GM12891 (cell line): ENCODE results near the gene MSI2.

Experiments
- PAX5 ChIP-seq: IDR thresholded peaks from 2 replicates; pipeline ENCODE4 v1.6.1; 2011; ENCODE audit warnings: low read length, moderate library complexity, mild to moderate bottlenecking; ENCODE audit not compliant: insufficient read depth, severe bottlenecking
- POLR2A ChIP-seq: IDR thresholded peaks from 2 replicates; pipeline ENCODE4 v1.6.1; 2011; ENCODE audit warnings: low read depth, low read length, control low read depth
- POLR2AphosphoS5 ChIP-seq: IDR thresholded peaks from 2 replicates; pipeline ENCODE4 v1.6.1; 2011; ENCODE audit warnings: low read depth, low read length, control low read depth
- POU2F2 ChIP-seq: IDR thresholded peaks from 2 replicates; pipeline ENCODE4 v1.6.1; 2011; ENCODE audit warnings: low read depth, mild to moderate bottlenecking, control low read depth, low read length, moderate library complexity
- SPI1 ChIP-seq: IDR thresholded peaks from 2 replicates; pipeline ENCODE4 v1.6.1; 2011; ENCODE audit warnings: low read depth, low read length, control low read depth
- TAF1 ChIP-seq: IDR thresholded peaks from 2 replicates; pipeline ENCODE4 v1.6.1; 2011; ENCODE audit warnings: low read depth, low read length, control low read depth

GRCh38 chr17:57637666-57638010 lies 381.3 kb downstream of the MSI2 start:
- TF ChIP-seq POLR2AphosphoS5 (no peak), POLR2A (no peak), TAF1 (no peak), SPI1 (no peak), PAX5 (no peak), POU2F2 (no peak)
